NCI-H1092 (cell line): ENCODE results near the gene SPRN.
"Not testable (repeated sequence)": the region's sequence is repeated elsewhere in the genome, so short reads cannot be mapped to it uniquely, and the experiment has no call there.

Source experiments
- DNase-seq: peaks from one replicate; lab custom pipeline; 2025; lab: John Stamatoyannopoulos, UW

Gene SPRN

GRCh38 chr10:133424601-133425000 lies at the start of gene SPRN:
Gene SPRN, minus strand, starts transcription at chr10:133424625. Its CDS starts 944 bp downstream, at chr10:133423681.
- not testable (repeated sequence) for DNase-seq

GRCh38 chr10:133474027-133474426 lies 49.6 kb upstream of the SPRN start:
- no peak for DNase-seq

- DNase-seq, result no peak
Measured at GRCh38 chr10:133473270-133473669, 48.8 kb upstream of the SPRN start.

- no peak for DNase-seq
Measured at GRCh38 chr10:133471300-133472109, 47.1 kb upstream of the SPRN start.

GRCh38 chr10:133469205-133469604 lies 44.8 kb upstream of the SPRN start:
- not testable (repeated sequence) for DNase-seq

- DNase-seq, result no peak
Measured at GRCh38 chr10:133467286-133467911, 43.0 kb upstream of the SPRN start.

GRCh38 chr10:133466683-133467275 lies 42.4 kb upstream of the SPRN start:
- DNase-seq, result no peak

GRCh38 chr10:133465950-133466474 lies 41.6 kb upstream of the SPRN start:
- no peak for DNase-seq

- DNase-seq, result no peak
Measured at GRCh38 chr10:133465191-133465949, 40.9 kb upstream of the SPRN start.

GRCh38 chr10:133464582-133465031 lies 40.2 kb upstream of the SPRN start:
- DNase-seq, result no peak

- no peak for DNase-seq
Measured at GRCh38 chr10:133462512-133463305, 38.3 kb upstream of the SPRN start.

- no peak for DNase-seq
Measured at GRCh38 chr10:133461841-133462240, 37.4 kb upstream of the SPRN start.

GRCh38 chr10:133461027-133461426 lies 36.6 kb upstream of the SPRN start:
- DNase-seq, result no peak

GRCh38 chr10:133460208-133460769 lies 35.9 kb upstream of the SPRN start:
- no peak for DNase-seq

GRCh38 chr10:133459454-133460207 lies 35.2 kb upstream of the SPRN start:
- no peak for DNase-seq

- DNase-seq, result no peak
Measured at GRCh38 chr10:133458710-133459453, 34.5 kb upstream of the SPRN start.

GRCh38 chr10:133458021-133458709 lies 33.7 kb upstream of the SPRN start:
- DNase-seq, result no peak

- DNase-seq, result no peak
Measured at GRCh38 chr10:133457100-133457841, 32.8 kb upstream of the SPRN start.
